Muscle layer of duodenum (tissue), 2 donors: ENCODE measurements around the gene WFIKKN1.

Experiments
- H3K27ac ChIP-seq: one replicate; pipeline ENCODE4 v1.7.0; 2013; ENCODE audit warnings: mild to moderate bottlenecking, low read length
- H3K27me3 ChIP-seq: one replicate; pipeline ENCODE4 v1.7.0; 2013; ENCODE audit warnings: low read depth, mild to moderate bottlenecking, control low read depth, low read length
- H3K36me3 ChIP-seq, 2 donors: one replicate each; pipeline ENCODE4 v1.7.0; 2013; ENCODE audit warnings: low read length in 2 of 2, control low read depth in 1 of 2, mild to moderate bottlenecking in 1 of 2; ENCODE audit not compliant: insufficient read depth in 2 of 2, control insufficient read depth in 1 of 2
- H3K4me1 ChIP-seq, 2 donors: one replicate each; pipeline ENCODE4 v1.7.0; 2013; ENCODE audit warnings: low read length in 2 of 2, mild to moderate bottlenecking in 2 of 2, control low read depth in 1 of 2, moderate library complexity in 1 of 2; ENCODE audit not compliant: insufficient read depth in 2 of 2, control insufficient read depth in 1 of 2
- H3K4me3 ChIP-seq, 2 donors: one replicate each; pipeline ENCODE4 v1.7.0; 2013; ENCODE audit warnings: low read length in 2 of 2, low read depth in 1 of 2, mild to moderate bottlenecking in 1 of 2
- H3K9me3 ChIP-seq, 2 donors: one replicate each; pipeline ENCODE4 v1.7.0; 2013; ENCODE audit warnings: low read length in 2 of 2, control low read depth in 1 of 2, mild to moderate bottlenecking in 1 of 2; ENCODE audit not compliant: control insufficient read depth in 1 of 2
- donor health status: healthy.

Gene WFIKKN1

GRCh38 chr16:666572-666971 lies 35.8 kb downstream of the WFIKKN1 start:
- Histone ChIP-seq H3K36me3 (peaks cover 0 to 22% of the 10 kb centered on the region in 2 donors), H3K4me1 (peaks cover 3 to 19% of the 10 kb centered on the region in 2 donors), H3K4me3 (no peak overlapping the region), H3K27me3 (no peaks in the 10 kb centered on the region), H3K27ac (no peak overlapping the region), H3K9me3 (no peaks in the 10 kb centered on the region)

- no peaks in the 10 kb centered on the region for H3K9me3 ChIP-seq
- H3K27me3 ChIP-seq, result no peaks in the 10 kb centered on the region
- no peak overlapping the region for H3K27ac ChIP-seq
- peaks cover 0 to 29% of the 10 kb centered on the region in 2 donors for H3K36me3 ChIP-seq
- H3K4me1 ChIP-seq, result peaks cover 3 to 19% of the 10 kb centered on the region in 2 donors
- H3K4me3 ChIP-seq, result peak overlapping the region; percentile 26 to 91
Observed at GRCh38 chr16:667113-667779, 36.5 kb downstream of the WFIKKN1 start.

- H3K4me3 ChIP-seq, result peak within 1 kb of the TSS; percentile 66 to 91
- H3K9me3 ChIP-seq, result no peaks in the 10 kb centered on the region
- no peaks in the 10 kb centered on the region for H3K27me3 ChIP-seq
- H3K4me1 ChIP-seq, result peaks cover 3 to 19% of the 10 kb centered on the region in 2 donors
- H3K36me3 ChIP-seq, result peaks cover 4 to 36% of the 10 kb centered on the region in 2 donors
- no peak within 1 kb of the TSS for H3K27ac ChIP-seq
Observed at GRCh38 chr16:667780-668518, 37.2 kb downstream of the WFIKKN1 start, which contains the start of gene RHOT2. RHOT2 (plus strand) TSS chr16:668132; CDS start chr16:668200, 68 bp downstream.

- H3K9me3 ChIP-seq, result no peaks in the 10 kb centered on the region
- peak overlapping the region; percentile 66 to 91 for H3K4me3 ChIP-seq
- no peaks in the 10 kb centered on the region for H3K27me3 ChIP-seq
- H3K4me1 ChIP-seq, result peaks cover 3 to 19% of the 10 kb centered on the region in 2 donors
- H3K36me3 ChIP-seq, result peaks cover 4 to 43% of the 10 kb centered on the region in 2 donors
- H3K27ac ChIP-seq, result no peak overlapping the region
Observed at GRCh38 chr16:668519-669171, 37.9 kb downstream of the WFIKKN1 start.

GRCh38 chr16:669666-670065 lies 38.9 kb downstream of the WFIKKN1 start:
- no peaks in the 10 kb centered on the region for H3K9me3 ChIP-seq
- peaks cover 4 to 47% of the 10 kb centered on the region in 2 donors for H3K36me3 ChIP-seq
- H3K4me3 ChIP-seq, result no peak overlapping the region

GRCh38 chr16:670485-671352 lies 39.9 kb downstream of the WFIKKN1 start:
- Histone ChIP-seq H3K36me3 (peaks cover 4 to 47% of the 10 kb centered on the region in 2 donors), H3K9me3 (no peaks in the 10 kb centered on the region), H3K27ac (no peak overlapping the region), H3K4me1 (peaks cover 3 to 29% of the 10 kb centered on the region in 2 donors), H3K4me3 (no peak overlapping the region), H3K27me3 (no peaks in the 10 kb centered on the region)

More at GRCh38 chr16:669666-670065, 38.9 kb downstream of the WFIKKN1 start:
- no peaks in the 10 kb centered on the region for H3K27me3 ChIP-seq
- H3K4me1 ChIP-seq, result peaks cover 3 to 20% of the 10 kb centered on the region in 2 donors
- no peak overlapping the region for H3K27ac ChIP-seq

GRCh38 chr16:671353-672131 lies 40.8 kb downstream of the WFIKKN1 start:
- Histone ChIP-seq H3K4me1 (peaks cover 3 to 30% of the 10 kb centered on the region in 2 donors), H3K9me3 (no peaks in the 10 kb centered on the region), H3K4me3 (no peak overlapping the region), H3K36me3 (peaks cover 4 to 47% of the 10 kb centered on the region in 2 donors), H3K27me3 (no peaks in the 10 kb centered on the region), H3K27ac (no peak overlapping the region)

GRCh38 chr16:672371-672770 lies 41.6 kb downstream of the WFIKKN1 start:
- Histone ChIP-seq H3K9me3 (no peaks in the 10 kb centered on the region), H3K27ac (no peak overlapping the region), H3K27me3 (no peaks in the 10 kb centered on the region), H3K36me3 (peaks cover 4 to 47% of the 10 kb centered on the region in 2 donors), H3K4me3 (no peak overlapping the region), H3K4me1 (peaks cover 3 to 28% of the 10 kb centered on the region in 2 donors)

- no peaks in the 10 kb centered on the region for H3K27me3 ChIP-seq
- peaks cover 3 to 25% of the 10 kb centered on the region in 2 donors for H3K4me1 ChIP-seq
- H3K27ac ChIP-seq, result no peak overlapping the region
- no peak overlapping the region for H3K4me3 ChIP-seq
- H3K9me3 ChIP-seq, result no peaks in the 10 kb centered on the region
- H3K36me3 ChIP-seq, result peaks cover 4 to 47% of the 10 kb centered on the region in 2 donors
Observed at GRCh38 chr16:672851-673250, 42.1 kb downstream of the WFIKKN1 start.

- Histone ChIP-seq H3K36me3 (peaks cover 4 to 47% of the 10 kb centered on the region in 2 donors), H3K4me1 (peaks cover 3 to 23% of the 10 kb centered on the region in 2 donors), H3K9me3 (no peaks in the 10 kb centered on the region), H3K4me3 (no peak overlapping the region), H3K27me3 (no peaks in the 10 kb centered on the region), H3K27ac (no peak overlapping the region)
Observed at GRCh38 chr16:673399-673991, 42.7 kb downstream of the WFIKKN1 start.
